ENCODE results near the gene PSMB5. TPM values are rescaled to one million over a fixed set of nuclear protein-coding genes. Genes with fewer than 3 reads are reported as not detected.
A peak's percentile ranks its signal among the peaks of the same experiment; 100 is the strongest.

Gene PSMB5
- total RNA-seq, 6 experiments from 2014 or later: 51.2 to 93.5 (median 59.1) TPM

DNA sequence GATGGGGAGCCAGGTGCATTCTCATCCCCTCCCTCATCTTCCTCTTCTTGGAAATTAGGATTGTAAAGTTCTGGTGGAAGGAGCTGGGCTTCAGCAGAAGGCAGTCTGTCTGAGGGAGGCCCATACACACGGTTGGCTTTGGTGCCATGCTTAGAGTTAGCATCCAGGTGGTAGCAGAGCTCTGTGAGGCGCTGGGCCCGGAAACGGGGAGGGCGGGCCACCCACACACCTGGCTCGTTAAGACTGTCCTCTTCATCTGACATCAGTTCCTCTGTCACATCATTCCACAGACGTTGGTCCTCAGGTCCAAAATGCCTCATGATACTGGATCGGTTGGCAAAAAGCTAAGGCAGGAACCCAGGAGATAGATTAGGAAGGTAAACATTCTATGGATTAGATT is 47.4 kb downstream of the PSMB5 start:
- Histone ChIP-seq H3K27me3 (no peaks in the 10 kb centered on the region), H3K36me3 (no peaks in the 10 kb centered on the region), H3K4me3 (no peak overlapping the region), H3K9me3 (no peaks in the 10 kb centered on the region), H3K4me1 (peaks cover 0 to 24% (median 5%) of the 10 kb centered on the region in 4 donors), H3K27ac (no peak overlapping the region)
- ATAC-seq (no peak), DNase-seq (no peak)
- TF ChIP-seq POLR2A (IDR thresholded peaks at IDR 0.05): no peak
- TF ChIP-seq, protein P1, sequence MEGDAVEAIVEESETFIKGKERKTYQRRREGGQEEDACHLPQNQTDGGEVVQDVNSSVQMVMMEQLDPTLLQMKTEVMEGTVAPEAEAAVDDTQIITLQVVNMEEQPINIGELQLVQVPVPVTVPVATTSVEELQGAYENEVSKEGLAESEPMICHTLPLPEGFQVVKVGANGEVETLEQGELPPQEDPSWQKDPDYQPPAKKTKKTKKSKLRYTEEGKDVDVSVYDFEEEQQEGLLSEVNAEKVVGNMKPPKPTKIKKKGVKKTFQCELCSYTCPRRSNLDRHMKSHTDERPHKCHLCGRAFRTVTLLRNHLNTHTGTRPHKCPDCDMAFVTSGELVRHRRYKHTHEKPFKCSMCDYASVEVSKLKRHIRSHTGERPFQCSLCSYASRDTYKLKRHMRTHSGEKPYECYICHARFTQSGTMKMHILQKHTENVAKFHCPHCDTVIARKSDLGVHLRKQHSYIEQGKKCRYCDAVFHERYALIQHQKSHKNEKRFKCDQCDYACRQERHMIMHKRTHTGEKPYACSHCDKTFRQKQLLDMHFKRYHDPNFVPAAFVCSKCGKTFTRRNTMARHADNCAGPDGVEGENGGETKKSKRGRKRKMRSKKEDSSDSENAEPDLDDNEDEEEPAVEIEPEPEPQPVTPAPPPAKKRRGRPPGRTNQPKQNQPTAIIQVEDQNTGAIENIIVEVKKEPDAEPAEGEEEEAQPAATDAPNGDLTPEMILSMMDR (IDR thresholded peaks at IDR 0.05): no peak
- intact Hi-C loops (cut with DNase I): loop anchor here (5.0 kb wide), 1 partner anchor 70 kb away; the partner anchor contains the start of gene CDH24 (in 2 of the 2)
- WGBS (ENCODE audit: insufficient coverage, low coverage, low lambda C conversion rate, missing lambda C conversion rate): 61% methylated on average over 5 of the region's 8 CpGs

DNA sequence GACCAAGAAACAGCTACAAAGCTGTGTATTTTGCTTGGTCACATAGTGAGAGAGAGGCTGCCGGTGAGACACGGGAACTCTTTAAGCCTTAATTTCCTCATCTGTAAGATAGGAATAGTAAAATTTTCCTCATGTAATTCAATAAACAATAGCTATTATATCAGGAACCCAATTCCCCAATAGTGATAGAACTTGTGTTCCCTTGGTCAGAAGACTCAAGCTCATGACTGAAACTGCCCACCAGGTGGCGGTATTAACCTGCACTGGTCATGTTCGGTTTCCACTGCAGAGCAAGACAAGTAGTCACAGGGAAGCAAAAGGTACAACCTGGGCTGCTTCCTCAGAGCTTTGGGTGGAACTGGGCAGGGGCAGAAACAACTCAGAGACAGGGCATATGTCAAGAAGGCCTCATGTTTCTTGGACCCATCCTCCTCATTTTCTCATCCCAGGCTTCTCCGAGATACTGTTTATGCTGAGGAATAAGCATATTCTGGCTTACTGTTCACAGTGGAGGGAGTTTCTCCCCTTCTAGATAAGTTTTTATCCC is 48.1 kb downstream of the PSMB5 start:
- Histone ChIP-seq H3K27me3 (no peaks in the 10 kb centered on the region), H3K4me3 (no peak overlapping the region), H3K9me3 (no peaks in the 10 kb centered on the region), H3K36me3 (no peaks in the 10 kb centered on the region), H3K27ac (no peak overlapping the region), H3K4me1 (peaks cover 0 to 24% (median 5%) of the 10 kb centered on the region in 4 donors)
- WGBS (ENCODE audit: insufficient coverage, low coverage, low lambda C conversion rate, missing lambda C conversion rate): 20% methylated on average over 5 of the region's 5 CpGs
- intact Hi-C loops (cut with DNase I): loop anchor here (5.0 kb wide), 1 partner anchor 71 kb away; the partner anchor contains the start of gene CDH24 (in 2 of the 2)
- DNase-seq (peak; percentile 80 to 87 (median 82)), ATAC-seq (peak; percentile 64 to 73 (median 69))
- TF ChIP-seq POLR2A (IDR thresholded peaks at IDR 0.05): no peak
- TF ChIP-seq, protein P1 (IDR thresholded peaks at IDR 0.05): peak; percentile 92 to 94 (median 92)

DNA sequence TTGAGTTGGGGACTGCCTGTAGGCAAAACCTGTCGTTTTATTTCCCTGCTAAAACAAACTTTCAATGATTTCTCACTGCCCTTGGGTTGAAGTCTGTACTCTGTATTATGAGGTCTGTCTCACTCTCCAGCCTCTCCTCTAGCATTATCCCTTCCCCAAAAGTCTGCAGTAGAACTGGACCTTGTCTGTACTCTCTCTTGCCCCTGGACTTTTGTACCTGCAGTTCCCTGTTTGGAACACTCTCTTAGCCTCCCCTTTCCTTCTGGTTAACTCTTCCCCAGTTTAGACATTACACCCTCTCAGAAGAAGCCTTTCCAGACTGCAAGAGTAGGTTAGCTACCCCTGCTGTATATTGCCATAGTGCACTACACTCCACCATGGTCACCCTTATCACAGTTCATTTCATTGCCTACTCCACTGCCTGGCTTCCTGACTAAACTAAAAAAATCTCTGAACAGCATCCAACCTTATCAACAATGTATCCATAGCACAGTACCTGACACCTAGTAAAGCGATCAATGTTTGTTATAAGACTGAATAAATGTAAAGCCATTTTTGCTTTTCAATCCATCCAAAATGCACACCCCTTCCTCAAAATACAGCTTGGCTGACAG is 48.7 kb downstream of the PSMB5 start:
- Histone ChIP-seq H3K9me3 (no peaks in the 10 kb centered on the region), H3K4me3 (no peak overlapping the region), H3K36me3 (no peaks in the 10 kb centered on the region), H3K27me3 (no peaks in the 10 kb centered on the region), H3K27ac (no peak overlapping the region), H3K4me1 (peaks cover 0 to 24% (median 5%) of the 10 kb centered on the region in 4 donors)
- ATAC-seq: no peak
- 20% methylated on average over 2 of the region's 2 CpGs for WGBS (ENCODE audit: insufficient coverage, low coverage, low lambda C conversion rate, missing lambda C conversion rate)
- no peak for DNase-seq
- intact Hi-C loops (cut with DNase I): loop anchor here (5.0 kb wide), 1 partner anchor 71 kb away; the partner anchor contains the start of gene CDH24 (in 2 of the 2)
- no peak for TF ChIP-seq POLR2A (IDR thresholded peaks at IDR 0.05)
- TF ChIP-seq, protein P1 (IDR thresholded peaks at IDR 0.05): no peak

DNA sequence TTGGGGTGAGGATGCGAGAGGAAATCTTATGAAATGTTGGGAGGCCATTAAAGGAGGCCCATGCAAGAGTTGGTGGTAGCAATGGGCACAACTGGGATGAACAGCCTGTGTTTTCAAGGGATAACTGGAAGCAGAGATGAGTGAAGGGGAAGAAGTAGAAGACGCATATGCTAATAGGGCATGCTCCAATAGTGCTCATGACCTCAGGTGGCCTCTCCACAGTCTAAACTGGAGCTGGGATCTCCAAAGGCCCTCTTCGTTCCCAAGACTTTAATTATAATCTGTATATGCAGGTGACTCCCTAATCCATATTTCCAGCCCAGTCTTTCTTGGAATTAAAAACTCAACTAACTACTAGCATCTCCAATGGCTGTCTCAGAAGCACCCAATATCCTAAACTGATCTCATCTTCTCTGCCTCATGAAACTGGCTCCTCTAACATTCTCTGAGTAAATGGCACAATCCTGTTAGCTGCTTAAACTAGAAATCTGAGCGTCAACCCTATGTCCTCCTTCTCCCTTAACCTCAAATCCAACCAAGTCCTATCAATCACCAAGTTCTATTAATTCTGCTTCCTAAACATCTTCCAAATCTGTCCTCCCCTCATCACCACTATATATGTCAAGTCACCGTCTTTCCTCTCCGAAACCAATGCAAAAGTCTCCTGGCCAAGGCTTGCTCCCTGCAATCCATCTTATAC is 49.6 kb downstream of the PSMB5 start:
- WGBS (ENCODE audit: insufficient coverage, low coverage, low lambda C conversion rate, missing lambda C conversion rate): 86% methylated on average over 5 of the region's 6 CpGs
- Histone ChIP-seq H3K9me3 (no peaks in the 10 kb centered on the region), H3K4me1 (peaks cover 0 to 27% (median 5%) of the 10 kb centered on the region in 4 donors), H3K27ac (no peak overlapping the region), H3K36me3 (no peaks in the 10 kb centered on the region), H3K27me3 (no peaks in the 10 kb centered on the region), H3K4me3 (no peak overlapping the region)
- TF ChIP-seq, protein P1 (IDR thresholded peaks at IDR 0.05): no peak
- no peak for TF ChIP-seq POLR2A (IDR thresholded peaks at IDR 0.05)
- no peak for DNase-seq
- no peak for ATAC-seq
- intact Hi-C loops (cut with DNase I): loop anchor here (5.0 kb wide), 1 partner anchor 72 kb away; the partner anchor contains the start of gene CDH24 (in 2 of the 2)

All from right lobe of liver (tissue), 6 donors.